ENCODE data around the gene C19orf25. TPM values are rescaled to one million over a fixed set of nuclear protein-coding genes. Genes with fewer than 3 reads are reported as not detected.
"Not testable (repeated sequence)": the region's sequence is repeated elsewhere in the genome, so short reads cannot be mapped to it uniquely, and the experiment has no call there.

C19orf25 gene
- total RNA-seq = 37.7 TPM

DNA sequence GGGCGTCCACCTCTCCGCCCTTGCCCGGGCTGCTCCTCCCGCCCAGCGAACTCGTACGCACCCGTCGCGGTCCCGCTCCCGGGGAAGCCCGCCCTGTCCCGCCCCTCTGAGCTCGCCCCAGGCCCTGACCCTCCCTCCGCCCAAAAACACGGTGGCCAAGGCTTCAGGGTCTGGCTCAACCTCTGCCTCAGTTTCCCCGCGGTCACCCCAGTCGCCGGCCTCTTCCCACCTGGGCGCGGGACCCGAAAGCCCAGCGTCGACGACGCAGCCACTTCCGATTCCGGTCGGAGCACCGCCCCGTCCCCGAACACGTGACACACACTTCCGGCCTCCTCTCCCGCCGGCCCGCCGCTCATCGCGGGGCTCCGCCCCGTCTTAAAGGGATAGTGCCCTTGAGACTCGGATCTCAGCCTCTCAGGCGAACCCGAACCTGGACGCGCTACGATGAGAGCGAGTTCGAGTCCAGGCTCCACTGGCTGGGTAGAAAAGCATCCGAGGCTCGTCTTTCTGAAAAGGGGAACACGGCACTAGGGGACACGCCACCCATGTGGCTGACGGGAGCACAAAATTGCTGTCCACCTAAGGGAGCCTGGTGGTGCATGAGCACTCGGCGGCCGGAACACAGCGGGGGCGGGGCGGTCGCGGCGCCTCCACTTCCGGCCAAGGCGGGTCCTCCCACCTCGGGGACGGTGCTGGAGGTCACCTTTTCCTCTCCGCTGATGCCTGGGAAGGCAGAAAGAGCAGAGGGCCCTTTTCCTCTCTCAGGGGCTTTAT is at the start of gene C19orf25:
TSS of gene C19orf25 (minus strand) at position 282 of the 774 bp plus-strand sequence. CDS start 312 bp downstream, outside the sequence.
- DNase-seq (ENCODE audit: low read depth in 2 of 3, low spot score in 2 of 3) = peak; percentile 79 to 95 (median 91)

DNA sequence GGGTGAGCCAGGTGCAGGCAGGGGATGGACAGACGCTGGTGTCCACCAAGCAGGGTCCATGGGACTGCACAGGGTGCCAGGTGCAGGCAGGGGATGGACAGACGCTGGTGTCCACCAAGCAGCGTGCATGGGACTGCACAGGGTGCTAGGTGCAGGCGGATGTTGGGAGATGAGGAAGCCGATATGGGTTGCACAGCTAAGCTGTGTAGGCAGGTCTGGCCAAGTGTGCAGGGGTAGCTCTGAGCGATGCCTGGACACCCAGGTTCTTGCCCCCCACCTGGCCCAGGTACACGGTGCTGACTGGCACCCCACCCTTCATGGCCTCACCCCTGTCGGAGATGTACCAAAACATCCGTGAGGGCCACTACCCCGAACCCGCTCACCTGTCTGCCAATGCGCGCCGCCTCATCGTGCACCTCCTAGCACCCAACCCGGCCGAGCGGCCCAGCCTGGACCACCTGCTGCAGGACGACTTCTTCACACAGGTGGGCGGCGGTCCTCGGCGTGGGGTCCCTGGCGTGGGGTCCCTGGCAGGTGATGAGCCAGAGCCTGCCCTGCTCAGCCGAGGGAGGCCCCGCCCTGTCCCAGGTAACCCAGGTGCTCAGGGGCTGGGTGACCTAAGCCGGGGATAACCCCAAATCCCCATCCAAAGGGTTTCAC is 48.8 kb upstream of the C19orf25 start:
- DNase-seq (ENCODE audit: low read depth in 2 of 3, low spot score in 2 of 3) = no peak

DNA sequence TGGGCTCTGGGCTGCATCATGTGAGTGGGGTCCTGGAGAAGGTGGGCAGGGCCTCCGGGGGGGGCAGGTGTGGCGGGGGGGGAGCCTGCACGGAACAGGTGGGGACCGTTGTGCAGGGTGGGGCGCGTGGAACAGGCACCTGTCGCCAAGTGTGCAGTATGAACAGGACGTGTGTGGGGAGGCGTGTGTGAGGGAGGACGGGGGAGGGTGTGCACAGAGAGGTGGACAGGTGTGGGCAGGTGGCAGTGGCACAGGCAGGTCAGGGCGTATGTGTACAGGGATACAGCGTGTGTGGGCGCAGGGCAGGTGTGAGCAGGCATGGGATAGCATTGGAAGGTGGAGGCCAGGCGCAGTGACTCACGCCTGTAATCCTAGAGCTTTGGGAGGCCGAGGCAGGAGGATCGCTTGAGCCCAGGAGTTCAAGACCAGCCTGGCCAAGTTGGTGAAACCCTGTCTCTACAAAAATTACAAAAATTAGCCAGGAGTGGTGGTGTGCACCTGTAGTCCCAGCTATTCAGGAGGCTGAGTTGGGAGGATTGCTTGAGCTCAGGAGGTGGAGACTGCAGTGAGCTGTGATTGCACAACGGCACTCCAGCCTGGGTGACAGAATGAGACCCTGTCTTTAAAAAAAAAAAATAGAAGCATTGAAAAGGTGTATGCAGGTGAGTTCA is 48.1 kb upstream of the C19orf25 start:
- DNase-seq (ENCODE audit: low read depth in 2 of 3, low spot score in 2 of 3) = no peak

DNA sequence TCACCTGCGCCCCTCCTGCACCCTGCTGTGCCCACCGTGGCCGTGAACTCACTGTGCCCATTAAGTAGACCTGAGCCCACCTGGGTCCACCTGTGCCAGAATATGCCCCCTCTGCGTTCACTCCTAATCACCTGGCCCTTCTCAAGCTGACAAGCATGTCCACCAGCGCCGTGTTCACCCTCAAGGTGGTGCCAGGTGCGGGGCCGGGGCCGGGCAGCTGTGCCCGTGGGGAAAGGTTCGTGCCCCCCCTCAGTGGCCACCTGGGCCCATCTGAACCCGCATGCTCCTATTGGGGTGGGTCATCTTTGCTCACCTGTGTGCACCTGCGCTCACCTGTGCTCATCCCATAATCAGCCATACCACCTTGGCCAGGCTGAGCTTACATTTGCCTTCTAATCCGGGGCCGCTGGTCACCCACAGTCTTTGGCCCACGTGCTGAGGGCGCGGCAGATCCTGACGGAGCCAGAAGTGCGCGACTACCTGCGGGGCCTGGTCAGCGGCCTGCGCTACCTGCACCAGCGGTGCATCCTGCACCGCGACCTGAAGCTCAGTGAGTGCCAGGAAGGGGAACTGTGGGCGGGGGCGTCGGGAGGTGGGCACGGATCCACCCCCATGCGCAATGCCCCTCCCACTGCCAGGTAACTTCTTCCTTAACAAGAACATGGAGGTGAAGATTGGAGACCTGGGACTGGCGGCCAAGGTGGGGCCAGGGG is 47.2 kb upstream of the C19orf25 start:
- DNase-seq (ENCODE audit: low read depth in 2 of 3, low spot score in 2 of 3) = no peak

GRCh38 chr19:1525343-1525742 is 46.3 kb upstream of the C19orf25 start:
- DNase-seq (ENCODE audit: low read depth in 2 of 3, low spot score in 2 of 3) = no peak

- DNase-seq (ENCODE audit: low read depth in 2 of 3, low spot score in 2 of 3) = no peak
Observed at GRCh38 chr19:1524972-1525325, 45.9 kb upstream of the C19orf25 start.

GRCh38 chr19:1524287-1524971 is 45.4 kb upstream of the C19orf25 start:
- DNase-seq (ENCODE audit: low read depth in 2 of 3, low spot score in 2 of 3) = no peak

GRCh38 chr19:1523412-1524286 is 44.6 kb upstream of the C19orf25 start, which contains the start of gene PLK5:
TSS of gene PLK5 (plus strand) at chr19:1524077. CDS start at chr19:1526997, 2,920 bp downstream.
- DNase-seq (ENCODE audit: low read depth in 2 of 3, low spot score in 2 of 3) = no peak

DNA sequence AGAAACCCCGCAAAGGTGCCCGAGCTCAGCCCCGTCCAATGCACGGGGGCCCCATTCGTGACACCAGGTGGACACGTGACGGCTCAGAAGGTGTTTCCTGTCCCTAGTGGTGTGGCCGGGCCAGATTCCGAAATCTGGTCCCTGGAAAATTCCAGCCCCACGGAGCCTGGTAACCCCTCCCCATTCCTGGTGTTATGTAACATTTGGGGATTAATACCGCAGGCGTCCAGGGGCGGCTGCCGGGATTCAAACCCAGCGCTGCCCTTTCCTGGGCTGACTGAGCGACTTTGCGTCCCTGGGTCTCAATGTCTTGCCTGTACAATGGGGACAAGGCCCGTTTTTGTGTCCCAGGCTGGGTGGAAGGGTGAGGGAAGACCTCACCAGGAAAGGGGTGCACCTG is 43.8 kb upstream of the C19orf25 start:
- DNase-seq (ENCODE audit: low read depth in 2 of 3, low spot score in 2 of 3) = no peak

DNA sequence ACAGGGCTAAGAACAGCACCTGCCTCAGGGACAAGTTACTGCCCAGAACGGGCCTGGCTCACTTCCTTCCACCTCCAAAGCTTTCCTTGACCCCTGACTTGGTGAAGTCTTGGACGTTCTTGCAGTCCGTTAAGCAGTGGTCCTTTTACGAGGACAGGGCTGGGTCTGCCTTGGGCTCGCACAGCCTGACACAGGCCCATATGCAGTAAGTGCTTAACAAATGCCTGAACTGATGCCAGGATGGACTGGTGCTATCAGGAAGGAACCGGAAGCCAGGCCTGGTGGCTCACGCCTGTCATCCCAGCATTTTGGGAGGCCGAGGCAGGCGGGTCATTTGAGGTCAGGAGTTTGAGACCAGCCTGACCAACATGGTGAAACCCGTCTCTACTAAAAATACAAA is 43.0 kb upstream of the C19orf25 start:
- no peak for DNase-seq (ENCODE audit: low read depth in 2 of 3, low spot score in 2 of 3)

GRCh38 chr19:1521636-1522035 is 42.6 kb upstream of the C19orf25 start:
- no peak for DNase-seq (ENCODE audit: low read depth in 2 of 3, low spot score in 2 of 3)

DNA sequence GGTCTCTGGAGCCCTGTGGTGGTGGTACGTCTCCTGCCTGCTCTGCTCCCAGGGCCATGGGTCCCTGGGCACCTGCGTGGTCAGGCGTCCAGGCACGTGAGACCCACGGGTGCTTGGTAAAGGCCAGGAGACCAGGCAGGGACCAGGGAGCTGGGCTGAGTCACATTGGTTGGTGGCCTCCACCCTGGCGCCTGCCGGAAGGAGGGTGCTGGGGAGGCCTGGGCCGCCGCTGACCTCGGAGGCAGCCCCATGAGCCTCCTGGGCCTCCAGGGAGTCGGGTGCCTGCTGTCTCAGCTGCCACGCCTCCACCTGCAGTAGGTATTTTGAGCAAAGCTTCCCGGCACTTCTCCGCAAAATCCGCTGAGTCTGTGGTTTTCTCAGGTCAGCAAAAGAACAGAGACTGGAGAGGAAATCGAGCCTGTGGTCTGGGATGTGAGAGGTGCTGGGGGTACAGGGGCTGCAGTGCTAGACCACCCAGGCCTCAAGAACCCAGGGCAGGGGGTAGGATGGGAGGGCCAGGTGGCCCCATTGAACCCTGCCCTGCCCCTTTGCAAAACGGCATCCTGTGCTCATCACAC is 41.3 kb upstream of the C19orf25 start:
- no peak for DNase-seq (ENCODE audit: low read depth in 2 of 3, low spot score in 2 of 3)

DNA sequence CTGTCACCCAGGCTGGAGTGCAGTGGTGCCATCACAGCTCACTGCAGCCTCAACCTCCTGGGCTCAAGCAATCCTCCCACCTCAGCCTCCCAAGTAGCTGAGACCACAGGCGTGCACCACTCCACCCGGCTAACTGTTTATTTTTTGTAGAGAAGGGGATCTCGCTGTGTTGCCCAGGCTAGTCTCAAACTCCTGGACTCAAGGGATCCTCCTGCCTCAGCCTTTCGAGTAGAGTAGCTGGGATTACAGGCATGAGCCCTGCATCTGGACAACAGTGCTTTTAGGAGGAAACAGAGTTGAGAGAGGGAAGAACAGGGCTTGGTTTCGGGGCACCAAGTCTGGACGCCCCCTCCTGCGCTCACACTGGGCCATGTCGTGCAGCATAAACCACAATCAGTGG is 40.8 kb upstream of the C19orf25 start:
- DNase-seq (ENCODE audit: low read depth in 2 of 3, low spot score in 2 of 3) = not testable (repeated sequence)

DNA sequence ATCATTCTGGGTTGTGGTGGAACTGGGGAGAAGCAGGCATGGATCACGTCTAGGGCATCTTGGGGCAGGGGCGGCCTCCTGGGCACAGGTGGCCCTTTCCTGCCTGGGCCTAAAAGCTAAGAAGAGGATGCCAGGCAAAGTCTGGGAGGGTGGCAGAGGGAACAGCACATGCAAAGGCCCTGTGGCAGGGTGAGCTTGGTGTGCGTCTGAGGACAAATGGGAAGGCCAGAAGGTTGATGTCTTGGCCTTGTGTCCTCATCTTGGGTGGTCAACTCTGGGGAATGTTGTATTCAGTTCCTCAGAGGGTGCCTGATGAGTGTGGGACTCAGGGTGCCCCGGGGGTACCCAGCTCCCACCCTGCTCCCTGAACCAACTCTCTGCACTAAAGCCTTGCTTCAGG is 39.5 kb upstream of the C19orf25 start:
- no peak for DNase-seq (ENCODE audit: low read depth in 2 of 3, low spot score in 2 of 3)

- DNase-seq (ENCODE audit: low read depth in 2 of 3, low spot score in 2 of 3) = no peak
Observed at GRCh38 chr19:1516395-1516753, 37.4 kb upstream of the C19orf25 start.

DNA sequence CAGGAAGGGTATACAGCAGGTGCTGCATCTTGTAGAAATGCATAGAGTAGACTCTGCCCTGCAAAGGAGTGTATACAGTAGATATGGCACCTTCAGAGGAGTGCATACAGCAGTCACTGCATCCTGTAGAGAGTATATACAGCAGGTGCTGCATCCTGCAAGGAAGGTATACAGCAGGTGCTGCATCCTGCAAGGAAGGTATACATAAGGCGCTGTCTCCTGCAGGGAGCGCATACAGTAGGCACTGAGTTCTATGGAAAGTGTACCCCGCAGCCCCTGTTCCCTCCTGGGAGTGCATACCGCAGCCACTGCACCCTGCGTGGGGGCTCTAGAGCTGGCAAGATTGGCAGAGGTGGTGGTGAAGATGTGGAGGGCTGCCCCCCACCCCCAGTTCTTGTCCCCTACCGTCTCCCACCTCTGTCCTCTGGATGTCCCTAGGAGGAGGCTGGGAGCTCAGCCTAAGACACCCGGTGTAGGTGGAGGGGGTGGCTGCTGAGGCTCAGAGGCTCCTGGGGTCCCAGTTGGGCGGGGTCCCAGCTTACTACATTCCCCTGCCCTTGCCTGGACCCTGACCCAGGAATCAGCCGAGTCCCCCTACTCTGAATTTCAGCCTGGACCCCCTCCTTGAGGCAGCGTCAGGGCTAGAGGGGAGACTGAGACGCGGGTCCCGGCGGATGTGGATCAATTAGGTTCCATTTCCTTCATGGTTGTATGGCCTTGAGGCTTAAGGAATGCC is 36.1 kb upstream of the C19orf25 start:
- DNase-seq (ENCODE audit: low read depth in 2 of 3, low spot score in 2 of 3) = no peak

DNA sequence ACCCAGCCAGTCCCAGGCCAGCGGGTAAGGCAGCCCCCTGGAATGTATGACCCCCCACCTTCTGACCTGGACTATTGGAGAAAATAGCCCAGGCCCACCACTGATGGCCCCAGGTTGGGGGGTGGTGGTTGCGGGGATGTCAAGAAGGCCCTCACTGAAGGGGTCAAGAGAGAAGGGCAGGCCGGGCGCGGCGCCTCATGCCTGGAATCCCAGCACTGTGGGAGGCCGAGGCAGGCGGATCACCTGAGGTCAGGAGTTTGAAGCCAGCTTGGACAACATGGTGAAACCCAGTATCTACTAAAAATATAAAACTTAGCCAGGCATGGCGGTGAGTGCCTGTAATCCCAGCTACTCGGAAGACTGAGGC is 35.3 kb upstream of the C19orf25 start:
- DNase-seq (ENCODE audit: low read depth in 2 of 3, low spot score in 2 of 3) = no peak

- peak in 2 of 3 donors; percentile 56 to 65 for DNase-seq (ENCODE audit: low read depth in 2 of 3, low spot score in 2 of 3)
Observed at GRCh38 chr19:1513499-1514294, 34.7 kb upstream of the C19orf25 start.
